GM06990 (cell line): ENCODE results near the gene RPUSD4.

Experiments
- DNase-seq: peaks from one replicate; pipeline ENCODE4 v3.0.0-alpha.2; 2011; ENCODE audit not compliant: insufficient read length; ENCODE audit errors: extremely low read depth
- H3K27me3 ChIP-seq: replicated peaks from 2 replicates; pipeline ENCODE4 v1.6.0; 2011; ENCODE audit warnings: low read length; ENCODE audit not compliant: control insufficient read depth, insufficient read depth
- H3K36me3 ChIP-seq: 2 replicates; pipeline ENCODE4 v1.5.1; 2011; ENCODE audit warnings: low read length; ENCODE audit not compliant: control insufficient read depth, insufficient read depth
- H3K4me3 ChIP-seq: replicated peaks from 2 replicates; pipeline ENCODE4 v1.5.1; 2011; ENCODE audit warnings: low read depth, mild to moderate bottlenecking, control low read depth, low read length
- TF ChIP-seq, protein P1 (sequence below): IDR thresholded peaks from 2 replicates; pipeline ENCODE4 v1.5.1; 2011; ENCODE audit warnings: low read length, control low read depth, mild to moderate bottlenecking, inconsistent platforms; ENCODE audit not compliant: insufficient read depth, poor library complexity, severe bottlenecking

Gene RPUSD4

DNA sequence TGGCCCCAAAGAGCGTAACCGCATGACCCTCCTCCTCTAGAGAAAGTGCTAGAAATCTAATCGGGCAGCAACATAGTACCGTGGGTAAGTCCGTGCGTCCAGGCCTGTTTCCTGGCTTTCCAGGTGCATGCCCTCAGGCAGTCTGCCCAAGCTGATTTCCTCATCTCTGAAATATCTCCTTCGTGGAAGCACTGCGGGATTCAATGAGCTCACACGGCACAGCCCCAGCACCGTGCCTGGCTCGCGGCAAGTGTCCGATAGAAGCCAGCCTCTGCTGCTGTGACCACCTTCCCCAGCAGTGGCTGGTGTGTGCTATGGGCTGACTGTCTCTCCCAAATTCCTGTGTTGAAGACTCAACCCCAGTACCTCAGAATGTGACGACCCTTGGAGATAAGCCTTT is 20.7 kb downstream of the RPUSD4 start:
- no peak for DNase-seq
- Histone ChIP-seq H3K36me3 (peaks cover 8% of the 10 kb centered on the region), H3K4me3 (no peak overlapping the region), H3K27me3 (no peaks in the 10 kb centered on the region)
- TF ChIP-seq, protein P1, sequence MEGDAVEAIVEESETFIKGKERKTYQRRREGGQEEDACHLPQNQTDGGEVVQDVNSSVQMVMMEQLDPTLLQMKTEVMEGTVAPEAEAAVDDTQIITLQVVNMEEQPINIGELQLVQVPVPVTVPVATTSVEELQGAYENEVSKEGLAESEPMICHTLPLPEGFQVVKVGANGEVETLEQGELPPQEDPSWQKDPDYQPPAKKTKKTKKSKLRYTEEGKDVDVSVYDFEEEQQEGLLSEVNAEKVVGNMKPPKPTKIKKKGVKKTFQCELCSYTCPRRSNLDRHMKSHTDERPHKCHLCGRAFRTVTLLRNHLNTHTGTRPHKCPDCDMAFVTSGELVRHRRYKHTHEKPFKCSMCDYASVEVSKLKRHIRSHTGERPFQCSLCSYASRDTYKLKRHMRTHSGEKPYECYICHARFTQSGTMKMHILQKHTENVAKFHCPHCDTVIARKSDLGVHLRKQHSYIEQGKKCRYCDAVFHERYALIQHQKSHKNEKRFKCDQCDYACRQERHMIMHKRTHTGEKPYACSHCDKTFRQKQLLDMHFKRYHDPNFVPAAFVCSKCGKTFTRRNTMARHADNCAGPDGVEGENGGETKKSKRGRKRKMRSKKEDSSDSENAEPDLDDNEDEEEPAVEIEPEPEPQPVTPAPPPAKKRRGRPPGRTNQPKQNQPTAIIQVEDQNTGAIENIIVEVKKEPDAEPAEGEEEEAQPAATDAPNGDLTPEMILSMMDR: no peak

- DNase-seq: peak; percentile 86
- Histone ChIP-seq H3K27me3 (no peaks in the 10 kb centered on the region), H3K4me3 (peak overlapping the region; percentile 3), H3K36me3 (peaks cover 8% of the 10 kb centered on the region)
- TF ChIP-seq, protein P1: no peak
Observed at GRCh38 chr11:126189109-126189929, 22.1 kb downstream of the RPUSD4 start.

GRCh38 chr11:126188332-126189108 is 22.9 kb downstream of the RPUSD4 start:
- Histone ChIP-seq H3K4me3 (no peak overlapping the region; the same call in none of the 2 replicates), H3K27me3 (no peaks in the 10 kb centered on the region), H3K36me3 (peaks cover 8% of the 10 kb centered on the region)
- peak; percentile 81 for DNase-seq
- TF ChIP-seq, protein P1: no peak

DNA sequence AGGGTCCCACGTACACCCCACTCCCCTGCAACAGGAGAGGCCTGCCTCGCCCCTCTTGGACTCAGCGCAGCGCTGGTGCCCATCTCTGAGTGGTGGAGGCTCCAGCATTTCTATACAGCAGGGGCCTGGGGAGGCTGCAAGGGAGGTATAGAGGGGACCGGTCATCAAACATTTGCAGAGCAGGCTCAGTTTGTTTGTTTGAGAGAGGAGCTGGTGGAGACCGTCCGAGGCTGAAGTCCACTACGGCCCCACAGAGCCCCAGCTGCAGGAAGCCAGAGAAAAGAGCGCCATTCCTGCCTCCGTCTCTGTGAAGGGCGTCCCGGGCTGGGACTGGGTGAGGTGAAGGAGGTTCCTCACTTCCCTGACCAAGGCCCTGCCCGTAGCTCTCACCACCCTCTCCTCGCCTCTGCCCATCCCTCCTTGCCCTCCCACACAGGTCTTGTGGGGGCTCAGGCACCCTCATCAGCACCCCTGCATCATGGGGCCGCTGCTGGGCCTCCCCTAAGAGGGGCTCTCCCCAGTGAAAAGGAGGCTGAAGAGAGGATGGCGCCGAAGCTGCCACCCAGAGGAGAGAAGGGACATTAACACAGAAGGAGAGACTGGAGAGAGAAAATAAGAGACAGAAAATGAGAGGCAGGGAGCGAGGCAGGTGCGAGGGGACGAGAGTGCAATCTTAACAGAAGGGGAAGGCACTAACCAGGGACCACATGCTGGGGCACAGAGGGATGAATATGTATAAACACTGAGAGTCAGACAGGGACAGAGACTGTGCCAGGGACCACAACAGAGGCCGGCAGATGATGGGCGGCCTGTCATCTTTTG is 24.5 kb downstream of the RPUSD4 start:
- Histone ChIP-seq H3K4me3 (no peak overlapping the region), H3K36me3 (no peaks in the 10 kb centered on the region; the same call in 1 of the 2 replicates), H3K27me3 (no peaks in the 10 kb centered on the region)
- no peak for DNase-seq
- TF ChIP-seq, protein P1: no peak

DNA sequence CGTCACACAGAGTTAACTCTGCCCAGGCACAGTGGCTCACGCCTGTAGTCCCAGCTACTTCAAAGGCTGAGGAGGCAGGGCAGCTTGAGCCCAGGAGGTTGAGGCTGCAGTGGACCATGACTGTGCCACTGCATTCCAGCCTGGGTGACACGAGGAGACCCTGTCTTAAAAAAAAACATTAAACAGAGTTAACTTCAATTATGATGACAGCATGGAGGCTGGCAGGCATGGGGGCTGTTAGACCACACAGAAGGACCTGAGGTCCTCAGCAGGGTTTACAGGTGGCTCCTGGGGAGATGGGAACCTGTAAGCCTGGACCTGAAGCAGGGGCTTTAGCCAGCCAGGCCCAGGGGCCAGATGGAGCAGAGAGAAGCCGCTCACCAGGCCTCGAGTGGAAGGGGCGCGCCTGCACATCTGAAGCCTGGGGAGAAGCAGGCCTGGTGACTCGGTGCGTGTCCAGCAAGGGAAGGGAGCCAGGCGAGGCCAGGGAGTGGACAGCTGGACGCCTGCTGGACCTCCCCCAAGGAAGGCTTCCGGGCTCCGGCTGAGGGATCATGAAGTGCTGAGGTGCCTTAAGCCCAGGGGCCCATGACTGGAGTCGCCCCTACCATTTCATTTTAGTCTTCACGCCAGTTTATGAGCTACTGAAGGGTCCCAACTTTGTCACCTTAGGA is 25.3 kb downstream of the RPUSD4 start:
- TF ChIP-seq, protein P1: no peak
- Histone ChIP-seq H3K36me3 (no peaks in the 10 kb centered on the region; the same call in 1 of the 2 replicates), H3K4me3 (no peak overlapping the region), H3K27me3 (no peaks in the 10 kb centered on the region)
- DNase-seq: no peak
